MM.1S (cell line): ENCODE results near the gene BARHL1.

Source experiments
- EZH2 ChIP-seq: fragments of 300-600 bp; sonication (generic); optimal IDR thresholded peaks from 2 replicates; pipeline ENCODE3; 2017; ENCODE audit warnings: low read depth, mild to moderate bottlenecking, antibody characterized with exemption, low read length, mixed read lengths
- TF ChIP-seq, protein P1 (sequence below): fragments of 300-600 bp; sonication (generic); IDR thresholded peaks from 2 replicates; pipeline ENCODE4 v1.5.1; 2016; ENCODE audit warnings: antibody characterized with exemption, low read length, mixed read lengths

DNA sequence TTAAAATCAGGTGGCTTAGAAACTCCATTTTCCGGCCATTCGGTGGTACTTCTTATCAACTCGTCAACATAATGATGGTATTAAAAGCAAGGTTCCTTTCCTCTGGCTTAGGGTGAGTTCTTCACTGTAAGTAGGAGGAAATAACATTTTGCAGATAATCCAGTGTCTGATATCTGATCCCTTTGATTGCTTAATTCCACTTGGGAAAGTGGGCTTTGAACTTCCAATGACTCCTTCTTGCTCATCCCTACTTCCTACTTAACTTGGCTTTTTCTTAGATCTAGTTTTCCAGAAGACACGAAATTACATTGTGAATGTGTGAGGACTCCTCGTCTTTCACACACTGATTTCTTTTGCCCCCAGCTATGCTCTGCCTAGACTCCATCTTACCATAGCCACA lies 55.8 kb downstream of the BARHL1 start:
- TF ChIP-seq, protein P1, sequence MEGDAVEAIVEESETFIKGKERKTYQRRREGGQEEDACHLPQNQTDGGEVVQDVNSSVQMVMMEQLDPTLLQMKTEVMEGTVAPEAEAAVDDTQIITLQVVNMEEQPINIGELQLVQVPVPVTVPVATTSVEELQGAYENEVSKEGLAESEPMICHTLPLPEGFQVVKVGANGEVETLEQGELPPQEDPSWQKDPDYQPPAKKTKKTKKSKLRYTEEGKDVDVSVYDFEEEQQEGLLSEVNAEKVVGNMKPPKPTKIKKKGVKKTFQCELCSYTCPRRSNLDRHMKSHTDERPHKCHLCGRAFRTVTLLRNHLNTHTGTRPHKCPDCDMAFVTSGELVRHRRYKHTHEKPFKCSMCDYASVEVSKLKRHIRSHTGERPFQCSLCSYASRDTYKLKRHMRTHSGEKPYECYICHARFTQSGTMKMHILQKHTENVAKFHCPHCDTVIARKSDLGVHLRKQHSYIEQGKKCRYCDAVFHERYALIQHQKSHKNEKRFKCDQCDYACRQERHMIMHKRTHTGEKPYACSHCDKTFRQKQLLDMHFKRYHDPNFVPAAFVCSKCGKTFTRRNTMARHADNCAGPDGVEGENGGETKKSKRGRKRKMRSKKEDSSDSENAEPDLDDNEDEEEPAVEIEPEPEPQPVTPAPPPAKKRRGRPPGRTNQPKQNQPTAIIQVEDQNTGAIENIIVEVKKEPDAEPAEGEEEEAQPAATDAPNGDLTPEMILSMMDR, result no peak
- TF ChIP-seq EZH2, result no peak
